Measurements from ENCODE around the gene NPIPB8. TPM values are rescaled to one million over a fixed set of nuclear protein-coding genes. Genes with fewer than 3 reads are reported as not detected.
"Not testable (repeated sequence)": the region's sequence is repeated elsewhere in the genome, so short reads cannot be mapped to it uniquely, and the experiment has no call there.

Gene NPIPB8
- total and polyA plus RNA-seq, 2 donors (not counting 3 experiments of a cell fraction or from before 2014, with no cell fraction given), result 0.11 TPM; not detected in 1

DNA sequence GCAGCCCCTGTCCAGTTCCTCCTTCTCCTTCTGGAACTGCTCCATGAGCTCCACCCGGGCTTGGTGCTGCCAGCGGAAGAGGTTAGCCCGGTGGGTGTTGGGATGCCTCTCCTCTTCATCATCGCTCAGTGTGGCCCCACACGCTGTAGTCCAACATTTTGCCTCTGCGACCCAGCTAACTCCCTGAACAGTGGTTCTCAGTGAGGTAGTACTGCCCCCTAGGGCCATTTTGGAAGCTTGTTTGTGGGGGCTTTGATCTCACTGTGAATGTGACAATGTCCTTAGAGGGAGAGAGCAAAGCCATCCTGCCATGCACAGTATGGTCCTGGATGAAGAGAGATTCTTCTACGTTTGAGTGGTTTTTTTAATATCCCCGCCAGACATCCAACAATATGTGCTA is 63.5 kb downstream of the NPIPB8 start:
- H3K9me3 ChIP-seq (replicated peaks; ENCODE audit: control insufficient read depth, insufficient read depth, low read length); H3K4me3 ChIP-seq (replicated peaks in 1 of 3; ENCODE audit: insufficient read depth in 1 of 3, low read depth in 1 of 3, low read length in 3 of 3); H3K79me2 ChIP-seq (ENCODE audit: control insufficient read depth, insufficient read depth, low read length); CTCF ChIA-PET; H3K4me1 ChIP-seq (ENCODE audit: control insufficient read depth, extremely low read depth, insufficient read depth, low read length); FAIRE-seq; H2AFZ ChIP-seq (ENCODE audit: low read depth, low read length); dilution Hi-C loops (cut with MboI; ENCODE audit: extremely low pct_ligation_motif_present, low sequenced_read_pairs); H3K9ac ChIP-seq (replicated peaks; ENCODE audit: extremely low read depth, insufficient read depth, low read length); H3K27me3 ChIP-seq (ENCODE audit: control insufficient read depth in 2 of 2, insufficient read depth in 2 of 2, low read length in 2 of 2); BruUV-seq (replicated peaks); H3K9me1 ChIP-seq (replicated peaks; ENCODE audit: control insufficient read depth, extremely low read depth, insufficient read depth, low read length); H4K20me1 ChIP-seq (replicated peaks; ENCODE audit: control insufficient read depth, extremely low read depth, insufficient read depth, low read length); H3K36me3 ChIP-seq (ENCODE audit: control insufficient read depth in 2 of 2, extremely low read depth in 1 of 2, insufficient read depth in 2 of 2, low read length in 2 of 2); H3K4me2 ChIP-seq (ENCODE audit: insufficient read depth, low read length); intact Hi-C loops (cut with micrococcal nuclease); POLR2A ChIA-PET; DNase-seq (ENCODE audit: low read depth, low spot score); H3K27ac ChIP-seq (ENCODE audit: insufficient read depth, low read depth, low read length): not testable (repeated sequence)

DNA sequence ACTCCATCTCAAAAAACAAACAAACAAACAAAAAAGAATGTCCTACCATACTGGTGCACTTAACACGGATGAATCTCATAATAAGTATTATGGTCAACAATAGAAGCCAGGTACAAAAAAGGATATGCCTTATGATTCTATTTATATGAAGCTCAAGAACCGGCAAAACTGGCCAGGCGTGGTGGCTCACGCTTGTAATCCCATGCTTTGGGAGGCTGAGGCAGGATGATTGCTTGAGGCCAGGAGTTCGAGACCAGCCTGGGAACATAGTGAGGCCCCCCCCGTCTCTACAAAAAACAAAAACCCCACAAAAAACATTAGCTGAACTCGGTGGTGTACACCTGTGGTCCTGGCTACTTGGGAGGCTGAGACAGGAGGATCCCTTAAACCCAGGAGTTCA is 66.4 kb downstream of the NPIPB8 start:
- BruUV-seq (replicated peaks); dilution Hi-C loops (cut with MboI; ENCODE audit: extremely low pct_ligation_motif_present, low sequenced_read_pairs); H3K9me1 ChIP-seq (replicated peaks; ENCODE audit: control insufficient read depth, extremely low read depth, insufficient read depth, low read length); H3K9ac ChIP-seq (replicated peaks; ENCODE audit: extremely low read depth, insufficient read depth, low read length); H3K36me3 ChIP-seq (ENCODE audit: control insufficient read depth in 2 of 2, extremely low read depth in 1 of 2, insufficient read depth in 2 of 2, low read length in 2 of 2); H4K20me1 ChIP-seq (replicated peaks; ENCODE audit: control insufficient read depth, extremely low read depth, insufficient read depth, low read length); H2AFZ ChIP-seq (ENCODE audit: low read depth, low read length); H3K79me2 ChIP-seq (ENCODE audit: control insufficient read depth, insufficient read depth, low read length); H3K4me2 ChIP-seq (ENCODE audit: insufficient read depth, low read length); DNase-seq (ENCODE audit: low read depth, low spot score); intact Hi-C loops (cut with micrococcal nuclease); POLR2A ChIA-PET; H3K27me3 ChIP-seq (ENCODE audit: control insufficient read depth in 2 of 2, insufficient read depth in 2 of 2, low read length in 2 of 2); H3K4me1 ChIP-seq (ENCODE audit: control insufficient read depth, extremely low read depth, insufficient read depth, low read length); CTCF ChIA-PET; H3K9me3 ChIP-seq (replicated peaks; ENCODE audit: control insufficient read depth, insufficient read depth, low read length); FAIRE-seq; H3K4me3 ChIP-seq (replicated peaks in 1 of 3; ENCODE audit: insufficient read depth in 1 of 3, low read depth in 1 of 3, low read length in 3 of 3); H3K27ac ChIP-seq (ENCODE audit: insufficient read depth, low read depth, low read length): not testable (repeated sequence)

Other genes with a start within 250 kb of the NPIPB8 start
- 14.7 and 52.1 TPM in 2 replicates for gene EIF3CL, start 234.2 kb upstream of the NPIPB8 start, total RNA-seq
- 137 and 188 TPM in 2 replicates for gene EIF3CL, start 234.2 kb upstream of the NPIPB8 start, polyA plus RNA-seq
- gene NPIPB7, start 165.7 kb upstream of the NPIPB8 start, total RNA-seq, result not detected in 2 replicates
- 0.06 and 0.08 TPM in 2 replicates for gene NPIPB7, start 165.7 kb upstream of the NPIPB8 start, polyA plus RNA-seq
- 33.1 and 40.2 TPM in 2 replicates for gene CLN3, start 146.0 kb upstream of the NPIPB8 start, total RNA-seq
- gene CLN3, start 146.0 kb upstream of the NPIPB8 start, polyA plus RNA-seq, result 75.7 and 76.1 TPM in 2 replicates
- gene APOBR, start 143.4 kb upstream of the NPIPB8 start, total RNA-seq, result not detected in 2 replicates
- not detected in 2 replicates for gene APOBR, start 143.4 kb upstream of the NPIPB8 start, polyA plus RNA-seq
- gene IL27, start 131.2 kb upstream of the NPIPB8 start, total RNA-seq, result not detected in 2 replicates
- gene IL27, start 131.2 kb upstream of the NPIPB8 start, polyA plus RNA-seq, result not detected in 2 replicates
- gene NUPR1, start 99.1 kb upstream of the NPIPB8 start, total RNA-seq, result 1.8 and 4.9 TPM in 2 replicates
- gene NUPR1, start 99.1 kb upstream of the NPIPB8 start, polyA plus RNA-seq, result 1.2 and 1.8 TPM in 2 replicates
- gene SGF29, start 84.1 kb upstream of the NPIPB8 start, total RNA-seq, result 12.0 and 17.6 TPM in 2 replicates
- 3.4 and 3.6 TPM in 2 replicates for gene SGF29, start 84.1 kb upstream of the NPIPB8 start, polyA plus RNA-seq
- not detected in 2 replicates for gene SULT1A2, start 41.0 kb upstream of the NPIPB8 start, total RNA-seq
- 0.06 TPM in 1 of 2 replicates, not detected in the other for gene SULT1A2, start 41.0 kb upstream of the NPIPB8 start, polyA plus RNA-seq
- gene SULT1A1, start 28.0 kb upstream of the NPIPB8 start, total RNA-seq, result 0.62 and 0.77 TPM in 2 replicates
- gene SULT1A1, start 28.0 kb upstream of the NPIPB8 start, polyA plus RNA-seq, result 0.65 and 0.90 TPM in 2 replicates
- gene EIF3C, start 73.4 kb downstream of the NPIPB8 start, total RNA-seq, result 669 and 744 TPM in 2 replicates
- gene EIF3C, start 73.4 kb downstream of the NPIPB8 start, polyA plus RNA-seq, result 417 and 524 TPM in 2 replicates
- 1.7 TPM in 1 of 2 replicates, not detected in the other for gene NPIPB9, start 113.7 kb downstream of the NPIPB8 start, total RNA-seq
- 0.29 and 0.36 TPM in 2 replicates for gene NPIPB9, start 113.7 kb downstream of the NPIPB8 start, polyA plus RNA-seq
- gene ATXN2L, start 184.9 kb downstream of the NPIPB8 start, total RNA-seq, result 198 and 208 TPM in 2 replicates
- gene ATXN2L, start 184.9 kb downstream of the NPIPB8 start, polyA plus RNA-seq, result 59.0 and 64.8 TPM in 2 replicates
- gene TUFM, start 208.3 kb downstream of the NPIPB8 start, total RNA-seq, result 186 and 190 TPM in 2 replicates
- 227 TPM in 2 replicates for gene TUFM, start 208.3 kb downstream of the NPIPB8 start, polyA plus RNA-seq
- 55.6 and 56.4 TPM in 2 replicates for gene SH2B1, start 225.8 kb downstream of the NPIPB8 start, total RNA-seq
- 46.4 and 53.4 TPM in 2 replicates for gene SH2B1, start 225.8 kb downstream of the NPIPB8 start, polyA plus RNA-seq
- gene ATP2A1, start 240.4 kb downstream of the NPIPB8 start, total RNA-seq, result 2.3 and 2.5 TPM in 2 replicates
- 1.2 TPM in 2 replicates for gene ATP2A1, start 240.4 kb downstream of the NPIPB8 start, polyA plus RNA-seq